ENCODE measurements around the gene FGF11. TPM values are rescaled to one million over a fixed set of nuclear protein-coding genes. Genes with fewer than 3 reads are reported as not detected.

The FGF11 gene
- total RNA-seq, 1 experiment from 2014 or later, result 0.67 TPM

- Histone ChIP-seq H3K36me3 (ENCODE audit: insufficient read depth, low read length) (no peaks in the 10 kb centered on the region), H2AFZ (ENCODE audit: low read length) (no peak overlapping the region), H3K9me3 (ENCODE audit: low read length) (no peaks in the 10 kb centered on the region), H3K4me3 (ENCODE audit: low read length) (no peak overlapping the region), H3K79me2 (ENCODE audit: low read length) (no peaks in the 10 kb centered on the region), H3K9ac (ENCODE audit: low read length) (no peak overlapping the region), H3K4me2 (ENCODE audit: low read depth, low read length, poor library complexity, severe bottlenecking) (no peak overlapping the region), H3K27ac (ENCODE audit: low read length) (no peak overlapping the region), H4K20me1 (ENCODE audit: insufficient read depth, low read depth, low read length) (no peaks in the 10 kb centered on the region), H3K9me2 (replicated peaks; ENCODE audit: insufficient read depth, low read length) (no peaks in the 10 kb centered on the region), H3K4me1 (ENCODE audit: low read length) (peaks cover 8% of the 10 kb centered on the region), H3K27me3 (ENCODE audit: low read length) (no peaks in the 10 kb centered on the region)
- DNase-seq, result no peak
Measured at GRCh38 chr17:7413346-7413985, 25.8 kb upstream of the FGF11 start.

DNA sequence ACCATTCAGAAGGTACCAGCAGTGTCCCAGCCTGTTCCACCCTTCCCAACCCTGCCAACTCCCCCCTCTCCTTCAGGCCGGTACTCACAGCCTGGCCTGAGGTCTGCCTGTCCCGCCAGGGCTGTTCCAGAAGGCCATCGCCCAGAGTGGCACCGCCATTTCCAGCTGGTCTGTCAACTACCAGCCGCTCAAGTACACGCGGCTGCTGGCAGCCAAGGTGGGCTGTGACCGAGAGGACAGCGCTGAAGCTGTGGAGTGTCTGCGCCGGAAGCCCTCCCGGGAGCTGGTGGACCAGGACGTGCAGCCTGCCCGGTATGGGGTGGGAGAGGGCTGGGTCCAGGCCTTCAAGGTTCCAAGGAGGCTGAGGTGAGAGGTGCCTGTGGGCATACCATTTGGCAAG, 24.5 kb upstream of the FGF11 start:
- no peak for DNase-seq
- Histone ChIP-seq H3K27me3 (ENCODE audit: low read length) (no peaks in the 10 kb centered on the region), H3K27ac (ENCODE audit: low read length) (no peak overlapping the region), H3K4me2 (ENCODE audit: low read depth, low read length, poor library complexity, severe bottlenecking) (no peak overlapping the region), H3K36me3 (ENCODE audit: insufficient read depth, low read length) (no peaks in the 10 kb centered on the region), H3K9me2 (replicated peaks; ENCODE audit: insufficient read depth, low read length) (no peaks in the 10 kb centered on the region), H3K79me2 (ENCODE audit: low read length) (no peaks in the 10 kb centered on the region), H3K4me3 (ENCODE audit: low read length) (no peak overlapping the region), H3K9me3 (ENCODE audit: low read length) (no peaks in the 10 kb centered on the region), H2AFZ (ENCODE audit: low read length) (no peak overlapping the region), H4K20me1 (ENCODE audit: insufficient read depth, low read depth, low read length) (no peaks in the 10 kb centered on the region), H3K9ac (ENCODE audit: low read length) (no peak overlapping the region), H3K4me1 (ENCODE audit: low read length) (peaks cover 6% of the 10 kb centered on the region)

GRCh38 chr17:7415784-7416183, 23.5 kb upstream of the FGF11 start:
- no peaks in the 10 kb centered on the region for H4K20me1 ChIP-seq (ENCODE audit: insufficient read depth, low read depth, low read length)
- no peak overlapping the region for H3K4me2 ChIP-seq (ENCODE audit: low read depth, low read length, poor library complexity, severe bottlenecking)
- H3K36me3 ChIP-seq (ENCODE audit: insufficient read depth, low read length), result no peaks in the 10 kb centered on the region
- no peaks in the 10 kb centered on the region for H3K9me2 ChIP-seq (replicated peaks; ENCODE audit: insufficient read depth, low read length)
- no peaks in the 10 kb centered on the region for H3K4me1 ChIP-seq (ENCODE audit: low read length)
- H3K9ac ChIP-seq (ENCODE audit: low read length), result no peak overlapping the region
- H3K27me3 ChIP-seq (ENCODE audit: low read length), result no peaks in the 10 kb centered on the region
- no peak for DNase-seq
- H3K79me2 ChIP-seq (ENCODE audit: low read length), result no peaks in the 10 kb centered on the region
- no peaks in the 10 kb centered on the region for H3K9me3 ChIP-seq (ENCODE audit: low read length)
- no peak overlapping the region for H3K27ac ChIP-seq (ENCODE audit: low read length)
- no peak overlapping the region for H3K4me3 ChIP-seq (ENCODE audit: low read length)
- H2AFZ ChIP-seq (ENCODE audit: low read length), result no peak overlapping the region

GRCh38 chr17:7416323-7416722, 23.0 kb upstream of the FGF11 start:
- no peaks in the 10 kb centered on the region for H3K9me2 ChIP-seq (replicated peaks; ENCODE audit: insufficient read depth, low read length)
- no peak overlapping the region for H3K27ac ChIP-seq (ENCODE audit: low read length)
- H3K79me2 ChIP-seq (ENCODE audit: low read length), result no peaks in the 10 kb centered on the region
- DNase-seq, result peak; percentile 59
- no peak overlapping the region for H2AFZ ChIP-seq (ENCODE audit: low read length)
- H3K4me1 ChIP-seq (ENCODE audit: low read length), result no peaks in the 10 kb centered on the region
- H3K9ac ChIP-seq (ENCODE audit: low read length), result no peak overlapping the region
- H3K4me2 ChIP-seq (ENCODE audit: low read depth, low read length, poor library complexity, severe bottlenecking), result no peak overlapping the region
- H3K4me3 ChIP-seq (ENCODE audit: low read length), result no peak overlapping the region
- no peaks in the 10 kb centered on the region for H3K36me3 ChIP-seq (ENCODE audit: insufficient read depth, low read length)
- H3K27me3 ChIP-seq (ENCODE audit: low read length), result no peaks in the 10 kb centered on the region
- H4K20me1 ChIP-seq (ENCODE audit: insufficient read depth, low read depth, low read length), result no peaks in the 10 kb centered on the region
- H3K9me3 ChIP-seq (ENCODE audit: low read length), result no peaks in the 10 kb centered on the region

- Histone ChIP-seq H3K9ac (ENCODE audit: low read length) (no peak overlapping the region), H3K4me3 (ENCODE audit: low read length) (no peak overlapping the region), H3K36me3 (ENCODE audit: insufficient read depth, low read length) (no peaks in the 10 kb centered on the region)
Measured at GRCh38 chr17:7417056-7417655, 22.2 kb upstream of the FGF11 start.

DNA sequence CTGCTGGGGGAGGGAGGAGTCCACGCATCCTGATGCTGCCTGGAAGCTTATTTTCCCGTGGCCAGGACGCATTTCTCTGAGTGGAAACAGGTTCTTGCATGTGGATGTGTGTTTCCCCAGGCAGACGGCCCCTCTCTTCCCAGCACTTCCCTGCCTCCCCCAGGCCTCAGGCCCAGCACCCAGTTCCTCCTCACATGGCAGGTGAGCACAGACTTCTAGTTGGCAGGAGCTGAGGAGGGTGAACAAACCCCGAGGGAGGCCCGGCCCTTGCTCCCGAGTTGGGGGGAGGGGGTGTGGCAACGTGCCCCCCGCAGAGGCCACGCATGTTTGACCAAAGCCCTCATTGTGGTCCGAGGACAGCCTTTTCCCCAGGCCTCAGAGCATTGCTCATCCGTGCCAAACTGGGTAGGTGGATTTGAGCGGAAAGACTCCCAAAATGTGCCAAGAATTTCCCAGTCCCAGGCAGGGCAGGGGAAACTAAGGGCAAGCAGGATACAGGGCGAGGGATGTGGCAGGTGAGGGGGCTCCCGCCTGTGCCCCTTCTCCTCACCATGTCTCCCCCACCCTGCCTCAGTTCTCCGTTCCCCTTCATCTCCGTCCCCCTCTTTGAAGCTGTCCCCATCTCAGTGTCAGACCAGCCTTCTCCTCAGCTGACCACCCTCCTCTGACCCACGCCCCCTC, 20.7 kb upstream of the FGF11 start:
- no peaks in the 10 kb centered on the region for H3K4me1 ChIP-seq (ENCODE audit: low read length)
- H3K27ac ChIP-seq (ENCODE audit: low read length), result no peak overlapping the region
- H2AFZ ChIP-seq (ENCODE audit: low read length), result no peak overlapping the region
- DNase-seq, result no peak
- no peaks in the 10 kb centered on the region for H4K20me1 ChIP-seq (ENCODE audit: insufficient read depth, low read depth, low read length)
- H3K4me3 ChIP-seq (ENCODE audit: low read length), result no peak overlapping the region
- no peak overlapping the region for H3K9ac ChIP-seq (ENCODE audit: low read length)
- no peaks in the 10 kb centered on the region for H3K27me3 ChIP-seq (ENCODE audit: low read length)
- no peaks in the 10 kb centered on the region for H3K79me2 ChIP-seq (ENCODE audit: low read length)
- no peaks in the 10 kb centered on the region for H3K9me2 ChIP-seq (replicated peaks; ENCODE audit: insufficient read depth, low read length)
- H3K4me2 ChIP-seq (ENCODE audit: low read depth, low read length, poor library complexity, severe bottlenecking), result no peak overlapping the region
- H3K9me3 ChIP-seq (ENCODE audit: low read length), result no peaks in the 10 kb centered on the region
- no peaks in the 10 kb centered on the region for H3K36me3 ChIP-seq (ENCODE audit: insufficient read depth, low read length)

More at GRCh38 chr17:7417056-7417655, 22.2 kb upstream of the FGF11 start:
- Histone ChIP-seq H3K4me2 (ENCODE audit: low read depth, low read length, poor library complexity, severe bottlenecking) (no peak overlapping the region), H4K20me1 (ENCODE audit: insufficient read depth, low read depth, low read length) (no peaks in the 10 kb centered on the region), H3K9me2 (replicated peaks; ENCODE audit: insufficient read depth, low read length) (no peaks in the 10 kb centered on the region), H3K9me3 (ENCODE audit: low read length) (no peaks in the 10 kb centered on the region), H3K79me2 (ENCODE audit: low read length) (no peaks in the 10 kb centered on the region), H3K4me1 (ENCODE audit: low read length) (no peaks in the 10 kb centered on the region), H2AFZ (ENCODE audit: low read length) (no peak overlapping the region), H3K27me3 (ENCODE audit: low read length) (no peaks in the 10 kb centered on the region), H3K27ac (ENCODE audit: low read length) (no peak overlapping the region)
- no peak for DNase-seq

GRCh38 chr17:7419819-7420610, 19.3 kb upstream of the FGF11 start, which contains the start of gene SPEM1:
Gene SPEM1 (plus strand): TSS chr17:7420324. CDS start chr17:7420385, 61 bp downstream.
- no peaks in the 10 kb centered on the region for H3K27me3 ChIP-seq (ENCODE audit: low read length)
- H3K27ac ChIP-seq (ENCODE audit: low read length), result no peak within 1 kb of the TSS
- H3K9me2 ChIP-seq (replicated peaks; ENCODE audit: insufficient read depth, low read length), result no peaks in the 10 kb centered on the region
- H3K79me2 ChIP-seq (ENCODE audit: low read length), result no peaks in the 10 kb centered on the region
- DNase-seq, result no peak
- no peaks in the 10 kb centered on the region for H3K9me3 ChIP-seq (ENCODE audit: low read length)
- H3K36me3 ChIP-seq (ENCODE audit: insufficient read depth, low read length), result no peaks in the 10 kb centered on the region
- no peak within 1 kb of the TSS for H2AFZ ChIP-seq (ENCODE audit: low read length)
- no peaks in the 10 kb centered on the region for H3K4me1 ChIP-seq (ENCODE audit: low read length)
- H3K9ac ChIP-seq (ENCODE audit: low read length), result no peak within 1 kb of the TSS
- no peak within 1 kb of the TSS for H3K4me2 ChIP-seq (ENCODE audit: low read depth, low read length, poor library complexity, severe bottlenecking)
- no peak within 1 kb of the TSS for H3K4me3 ChIP-seq (ENCODE audit: low read length)
- no peaks in the 10 kb centered on the region for H4K20me1 ChIP-seq (ENCODE audit: insufficient read depth, low read depth, low read length)

DNA sequence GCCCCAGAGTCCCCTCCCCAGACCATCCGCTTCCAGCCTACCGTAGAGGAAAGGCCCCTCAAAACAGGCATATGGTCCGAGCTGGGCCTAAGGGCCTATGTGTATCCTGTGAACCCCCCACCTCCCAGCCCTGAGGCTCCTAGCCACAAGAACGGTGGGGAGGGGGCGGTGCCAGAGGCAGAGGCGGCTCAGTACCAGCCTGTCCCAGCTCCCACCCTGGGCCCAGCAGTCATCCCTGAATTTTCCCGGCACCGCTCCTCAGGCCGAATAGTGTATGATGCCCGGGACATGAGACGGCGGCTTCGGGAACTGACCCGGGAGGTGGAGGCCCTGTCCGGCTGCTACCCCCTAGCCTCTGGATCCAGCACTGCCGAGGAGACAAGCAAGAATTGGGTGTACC, 18.1 kb upstream of the FGF11 start:
- DNase-seq, result no peak
- no peaks in the 10 kb centered on the region for H3K4me1 ChIP-seq (ENCODE audit: low read length)
- no peak overlapping the region for H3K4me3 ChIP-seq (ENCODE audit: low read length)

More for the DNA sequence above, 18.1 kb upstream of the FGF11 start:
- Histone ChIP-seq H3K79me2 (ENCODE audit: low read length) (no peaks in the 10 kb centered on the region), H3K9ac (ENCODE audit: low read length) (no peak overlapping the region), H3K27me3 (ENCODE audit: low read length) (no peaks in the 10 kb centered on the region), H2AFZ (ENCODE audit: low read length) (no peak overlapping the region), H3K9me2 (replicated peaks; ENCODE audit: insufficient read depth, low read length) (no peaks in the 10 kb centered on the region), H3K9me3 (ENCODE audit: low read length) (no peaks in the 10 kb centered on the region), H4K20me1 (ENCODE audit: insufficient read depth, low read depth, low read length) (no peaks in the 10 kb centered on the region), H3K4me2 (ENCODE audit: low read depth, low read length, poor library complexity, severe bottlenecking) (no peak overlapping the region), H3K36me3 (ENCODE audit: insufficient read depth, low read length) (no peaks in the 10 kb centered on the region), H3K27ac (ENCODE audit: low read length) (no peak overlapping the region)

All from Karpas-422 (cell line).